HG03135 (cell line): Measurements from ENCODE around the gene RPAIN.
"Not testable (repeated sequence)": the region's sequence is repeated elsewhere in the genome, so short reads cannot be mapped to it uniquely, and the experiment has no call there.

Experiments
- ATAC-seq: cut with Tn5 transposase; IDR thresholded peaks from one replicate; pipeline ENCODE4 v1.9.1; 2021; ENCODE audit warnings: mild to moderate bottlenecking, moderate library complexity; ENCODE audit not compliant: unreplicated experiment

Gene RPAIN

GRCh38 chr17:5429191-5429887, 9.4 kb downstream of the RPAIN start:
- ATAC-seq, result no peak

- ATAC-seq, result no peak
Measured at GRCh38 chr17:5430413-5430999, 10.5 kb downstream of the RPAIN start.

GRCh38 chr17:5431234-5431633, 11.3 kb downstream of the RPAIN start:
- not testable (repeated sequence) for ATAC-seq

- no peak for ATAC-seq
Measured at GRCh38 chr17:5431949-5432556, 12.1 kb downstream of the RPAIN start.

- ATAC-seq, result no peak
Measured at GRCh38 chr17:5434984-5435383, 15.0 kb downstream of the RPAIN start.

GRCh38 chr17:5435781-5436315, 15.9 kb downstream of the RPAIN start:
- not testable (repeated sequence) for ATAC-seq

- ATAC-seq, result no peak
Measured at GRCh38 chr17:5437721-5438317, 17.8 kb downstream of the RPAIN start.

GRCh38 chr17:5438716-5439445, 18.9 kb downstream of the RPAIN start, which contains the start of gene C1QBP:
C1QBP (minus strand) TSS chr17:5439155; CDS start chr17:5439073, 82 bp downstream.
- ATAC-seq, result peak; percentile 71

- ATAC-seq, result peak; percentile 4
Measured at GRCh38 chr17:5439446-5439764, 19.4 kb downstream of the RPAIN start.

GRCh38 chr17:5443728-5444127, 23.7 kb downstream of the RPAIN start:
- no peak for ATAC-seq

- no peak for ATAC-seq
Measured at GRCh38 chr17:5444209-5444608, 24.2 kb downstream of the RPAIN start.

GRCh38 chr17:5446786-5447185, 26.8 kb downstream of the RPAIN start:
- ATAC-seq, result no peak

GRCh38 chr17:5464717-5465507, 44.9 kb downstream of the RPAIN start:
- no peak for ATAC-seq

GRCh38 chr17:5466295-5466694, 46.3 kb downstream of the RPAIN start:
- ATAC-seq, result no peak

GRCh38 chr17:5467416-5467815, 47.4 kb downstream of the RPAIN start:
- ATAC-seq, result no peak

- ATAC-seq, result peak; percentile 15
Measured at GRCh38 chr17:5468075-5468473, 48.1 kb downstream of the RPAIN start.

GRCh38 chr17:5472511-5472910, 52.5 kb downstream of the RPAIN start:
- no peak for ATAC-seq

GRCh38 chr17:5473906-5474305, 53.9 kb downstream of the RPAIN start:
- ATAC-seq, result no peak

GRCh38 chr17:5478992-5479391, 59.0 kb downstream of the RPAIN start:
- no peak for ATAC-seq

- ATAC-seq, result no peak
Measured at GRCh38 chr17:5480962-5481361, 61.0 kb downstream of the RPAIN start.
